ENCODE results near the gene STARD8.

STARD8 gene

GRCh38 chrX:68693481-68694434, 46.3 kb downstream of the STARD8 start:
- DNase-seq, result no peak

GRCh38 chrX:68694435-68695205, 47.2 kb downstream of the STARD8 start:
- DNase-seq, result no peak

- no peak for DNase-seq
Measured at GRCh38 chrX:68695206-68695845, 47.9 kb downstream of the STARD8 start.

- no peak for DNase-seq
Measured at GRCh38 chrX:68696267-68696990, 49.0 kb downstream of the STARD8 start.

GRCh38 chrX:68697036-68697435, 49.6 kb downstream of the STARD8 start:
- no peak for DNase-seq

- DNase-seq, result no peak
Measured at GRCh38 chrX:68697465-68698125, 50.1 kb downstream of the STARD8 start.

GRCh38 chrX:68698942-68699341, 51.5 kb downstream of the STARD8 start:
- DNase-seq, result no peak

- DNase-seq, result no peak
Measured at GRCh38 chrX:68699960-68700746, 52.7 kb downstream of the STARD8 start.

- DNase-seq, result no peak
Measured at GRCh38 chrX:68703369-68703768, 55.9 kb downstream of the STARD8 start.

GRCh38 chrX:68703846-68704245, 56.4 kb downstream of the STARD8 start:
- DNase-seq, result no peak

- DNase-seq, result no peak
Measured at GRCh38 chrX:68705986-68706385, 58.5 kb downstream of the STARD8 start.

- DNase-seq, result no peak
Measured at GRCh38 chrX:68708503-68709290, 61.2 kb downstream of the STARD8 start.

- DNase-seq, result no peak
Measured at GRCh38 chrX:68710870-68711576, 63.6 kb downstream of the STARD8 start.

GRCh38 chrX:68711845-68712244, 64.4 kb downstream of the STARD8 start:
- DNase-seq, result no peak

GRCh38 chrX:68714856-68715255, 67.4 kb downstream of the STARD8 start:
- DNase-seq, result no peak

- no peak for DNase-seq
Measured at GRCh38 chrX:68717196-68717595, 69.7 kb downstream of the STARD8 start.

GRCh38 chrX:68717663-68718442, 70.4 kb downstream of the STARD8 start:
- no peak for DNase-seq

- DNase-seq, result no peak
Measured at GRCh38 chrX:68718443-68718820, 71.0 kb downstream of the STARD8 start.
